ENCODE results near the gene DIAPH1.

DIAPH1 gene

DNA sequence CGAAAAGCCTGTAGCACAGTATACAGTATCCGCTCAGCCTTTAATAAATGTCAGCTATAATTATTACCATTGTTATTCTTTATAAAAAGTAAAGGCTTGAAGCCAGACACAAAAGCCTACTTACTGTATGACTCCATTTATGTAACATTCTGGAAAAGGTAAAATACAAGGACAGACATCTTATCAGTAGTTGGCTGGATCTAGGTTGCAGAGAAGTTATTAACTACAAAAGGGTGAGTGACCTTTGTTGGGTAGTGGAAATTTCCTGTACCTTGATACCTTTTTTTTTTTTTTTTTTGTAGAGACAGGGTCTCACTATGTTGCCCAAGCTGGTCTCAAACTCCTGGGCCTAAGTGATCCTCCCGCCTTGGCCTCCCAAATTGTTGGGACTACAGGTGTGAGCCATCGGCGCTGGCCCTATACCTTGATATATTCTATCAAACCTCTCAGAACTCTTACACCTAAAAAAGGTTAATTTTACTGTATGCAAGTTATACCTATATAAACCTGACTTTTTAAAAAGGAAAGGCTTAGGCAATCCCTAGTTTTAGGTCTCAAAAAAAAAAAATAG, 11.9 kb upstream of the DIAPH1 start:
- no peak for DNase-seq (ENCODE audit: low spot score)
- TF ChIP-seq, protein P1, sequence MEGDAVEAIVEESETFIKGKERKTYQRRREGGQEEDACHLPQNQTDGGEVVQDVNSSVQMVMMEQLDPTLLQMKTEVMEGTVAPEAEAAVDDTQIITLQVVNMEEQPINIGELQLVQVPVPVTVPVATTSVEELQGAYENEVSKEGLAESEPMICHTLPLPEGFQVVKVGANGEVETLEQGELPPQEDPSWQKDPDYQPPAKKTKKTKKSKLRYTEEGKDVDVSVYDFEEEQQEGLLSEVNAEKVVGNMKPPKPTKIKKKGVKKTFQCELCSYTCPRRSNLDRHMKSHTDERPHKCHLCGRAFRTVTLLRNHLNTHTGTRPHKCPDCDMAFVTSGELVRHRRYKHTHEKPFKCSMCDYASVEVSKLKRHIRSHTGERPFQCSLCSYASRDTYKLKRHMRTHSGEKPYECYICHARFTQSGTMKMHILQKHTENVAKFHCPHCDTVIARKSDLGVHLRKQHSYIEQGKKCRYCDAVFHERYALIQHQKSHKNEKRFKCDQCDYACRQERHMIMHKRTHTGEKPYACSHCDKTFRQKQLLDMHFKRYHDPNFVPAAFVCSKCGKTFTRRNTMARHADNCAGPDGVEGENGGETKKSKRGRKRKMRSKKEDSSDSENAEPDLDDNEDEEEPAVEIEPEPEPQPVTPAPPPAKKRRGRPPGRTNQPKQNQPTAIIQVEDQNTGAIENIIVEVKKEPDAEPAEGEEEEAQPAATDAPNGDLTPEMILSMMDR (IDR thresholded peaks at IDR 0.05; ENCODE audit: borderline replicate concordance, control extremely low read depth, extremely low read depth, insufficient read depth, missing control alignments) = no peak
- in situ Hi-C loops (cut with MboI; ENCODE audit: low sequenced_read_pairs, unreplicated experiment) = no loop called here

DNA sequence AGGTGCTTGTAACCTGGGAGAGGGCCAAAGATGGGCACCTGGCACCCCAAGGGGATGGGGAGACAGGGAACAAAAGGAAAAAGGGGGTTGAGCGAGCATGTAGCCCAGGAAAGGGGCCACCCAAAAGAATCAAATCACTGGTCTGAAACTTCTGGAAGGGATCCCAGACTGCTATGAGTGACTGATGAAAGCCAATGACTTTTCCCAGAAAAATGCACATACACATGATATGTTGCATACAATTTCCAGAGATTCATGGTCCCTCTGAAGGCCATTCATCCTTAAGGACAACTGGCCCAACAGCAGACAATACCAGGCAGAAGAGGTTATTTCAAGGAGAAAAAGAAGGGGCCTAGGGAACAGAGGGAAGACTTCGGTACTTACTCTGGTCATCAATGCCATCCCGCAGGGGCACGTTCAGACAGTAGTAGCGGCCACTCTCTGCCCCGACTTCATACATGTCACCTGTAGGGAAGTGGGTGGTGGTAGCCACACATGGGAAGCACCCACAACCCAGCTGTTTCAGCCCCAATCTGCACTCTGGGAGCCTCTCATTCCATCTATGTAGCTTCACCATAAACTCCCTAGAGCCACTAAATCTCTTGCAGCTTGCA, 9.5 kb upstream of the DIAPH1 start:
- TF ChIP-seq, protein P1 (IDR thresholded peaks at IDR 0.05; ENCODE audit: borderline replicate concordance, control extremely low read depth, extremely low read depth, insufficient read depth, missing control alignments) = no peak
- in situ Hi-C loops (cut with MboI; ENCODE audit: low sequenced_read_pairs, unreplicated experiment) = no loop called here
- DNase-seq (ENCODE audit: low spot score) = no peak

DNA sequence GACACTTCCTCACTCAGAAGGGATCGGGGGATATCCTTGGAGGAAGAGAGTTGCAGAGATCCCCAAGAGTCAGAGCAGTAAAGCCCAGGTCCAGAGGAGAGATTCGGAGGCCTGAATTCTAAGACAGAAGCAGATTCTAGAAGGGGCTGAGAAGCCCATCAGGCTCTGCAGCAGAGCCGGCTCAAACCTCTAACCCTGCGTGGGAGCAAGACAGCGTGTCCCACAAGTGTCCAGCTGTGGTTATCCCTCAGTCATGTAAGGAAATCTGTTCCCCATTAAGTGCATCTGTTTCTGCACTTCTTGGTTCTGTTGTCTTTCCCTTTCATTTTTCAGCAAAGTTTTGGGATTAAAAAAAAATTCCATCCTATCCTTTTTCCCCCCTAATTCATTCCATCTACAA, 4.8 kb upstream of the DIAPH1 start:
- in situ Hi-C loops (cut with MboI; ENCODE audit: low sequenced_read_pairs, unreplicated experiment) = no loop called here
- DNase-seq (ENCODE audit: low spot score) = no peak
- TF ChIP-seq, protein P1 (IDR thresholded peaks at IDR 0.05; ENCODE audit: borderline replicate concordance, control extremely low read depth, extremely low read depth, insufficient read depth, missing control alignments) = no peak

DNA sequence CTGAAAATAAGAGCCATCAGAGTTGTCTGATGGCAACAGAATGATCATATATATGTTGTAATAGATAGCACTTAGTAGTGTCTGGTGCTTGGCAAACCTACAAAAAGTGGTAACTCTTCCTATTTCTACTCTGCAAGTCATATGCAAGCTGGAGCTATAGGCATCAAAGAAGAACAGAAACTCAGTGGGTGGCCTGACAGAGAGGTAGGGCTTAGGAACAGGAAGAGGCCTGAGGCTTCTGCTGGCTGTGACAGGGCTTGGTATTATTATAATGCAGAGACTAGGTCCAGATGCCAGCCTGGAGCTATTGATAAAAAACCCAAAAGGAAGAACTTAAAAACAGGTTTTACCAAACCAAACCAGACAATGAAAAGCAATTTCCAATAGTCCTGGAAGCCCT, 4.4 kb upstream of the DIAPH1 start:
- DNase-seq (ENCODE audit: low spot score) = peak; percentile 57
- in situ Hi-C loops (cut with MboI; ENCODE audit: low sequenced_read_pairs, unreplicated experiment) = no loop called here
- TF ChIP-seq, protein P1 (IDR thresholded peaks at IDR 0.05; ENCODE audit: borderline replicate concordance, control extremely low read depth, extremely low read depth, insufficient read depth, missing control alignments) = no peak

DNA sequence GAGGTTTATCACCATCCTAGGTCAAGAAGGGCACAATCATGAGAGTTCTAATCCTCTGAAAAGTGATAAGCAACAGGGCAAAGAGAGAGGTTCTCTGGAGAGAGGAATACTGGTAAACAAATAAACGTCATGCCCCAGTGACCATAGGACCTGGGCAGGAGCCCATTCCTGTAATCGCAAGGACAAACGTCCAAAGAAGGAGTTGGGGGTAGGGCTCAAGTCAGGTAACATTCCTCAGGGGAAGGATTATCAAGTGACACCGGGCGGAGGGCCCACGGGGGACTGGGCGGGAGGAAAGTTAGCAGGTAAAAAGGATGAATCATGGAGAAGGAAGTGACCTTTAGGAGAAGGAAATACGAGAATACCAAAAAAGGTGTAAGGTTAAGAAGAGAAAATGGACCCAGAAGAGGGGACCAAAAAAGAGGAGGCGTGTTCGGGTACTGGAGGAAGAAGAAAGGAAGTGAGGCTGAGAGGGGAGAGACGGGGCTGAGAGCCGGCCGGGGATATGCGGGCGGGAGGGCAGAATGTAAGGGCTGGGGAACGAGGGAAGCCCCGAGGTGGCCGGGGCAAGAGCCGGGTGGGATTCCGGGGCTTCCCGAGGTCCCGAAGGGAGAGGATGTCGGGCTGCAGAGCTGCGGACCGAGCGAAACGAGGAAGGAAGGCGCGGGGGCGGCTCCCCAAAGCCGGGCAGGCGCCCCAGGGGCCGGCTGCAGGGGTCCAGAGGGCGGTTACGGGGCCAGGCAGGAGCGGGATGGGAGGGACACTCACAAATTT, 583 bp downstream of the DIAPH1 start:
- peak; percentile 49 for DNase-seq (ENCODE audit: low spot score)
- in situ Hi-C loops (cut with MboI; ENCODE audit: low sequenced_read_pairs, unreplicated experiment) = no loop called here

DNA sequence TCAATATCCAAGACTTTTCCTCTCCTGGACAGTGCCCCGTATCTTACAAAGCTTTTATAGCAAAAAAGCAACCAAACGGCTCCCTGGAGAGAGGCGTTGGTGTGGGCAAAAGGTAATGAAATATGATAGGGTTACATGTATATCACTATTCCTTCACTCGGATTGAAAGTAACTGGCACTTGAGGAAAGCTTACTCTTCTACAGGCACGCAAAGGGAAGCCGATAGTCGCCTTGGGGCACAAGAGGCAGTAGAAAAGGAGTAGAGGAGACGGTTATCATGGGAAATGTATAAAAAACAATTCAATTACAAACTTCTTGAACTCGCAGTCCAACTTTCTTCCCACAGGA, 1.1 kb downstream of the DIAPH1 start:
- TF ChIP-seq, protein P1 (IDR thresholded peaks at IDR 0.05; ENCODE audit: borderline replicate concordance, control extremely low read depth, extremely low read depth, insufficient read depth, missing control alignments) = no peak

More for the DNA sequence above, 583 bp downstream of the DIAPH1 start:
- TF ChIP-seq, protein P1 (IDR thresholded peaks at IDR 0.05; ENCODE audit: borderline replicate concordance, control extremely low read depth, extremely low read depth, insufficient read depth, missing control alignments) = no peak

More for the DNA sequence above, 1.1 kb downstream of the DIAPH1 start:
- in situ Hi-C loops (cut with MboI; ENCODE audit: low sequenced_read_pairs, unreplicated experiment) = no loop called here
- no peak for DNase-seq (ENCODE audit: low spot score)
